Cardiac fibroblast (primary cell): Measurements from ENCODE around the gene CD40LG.

ENCODE experiments used
- DNase-seq, 2 donors: peaks; one replicate each; pipeline versions ENCODE4 v3.0.0 to v3.0.0-alpha.2; 2010; ENCODE audit warnings: low read depth in 2 of 2
- H3K4me3 ChIP-seq, 2 donors: replicated peaks in 1 of 2; 1 replicate in 1 of 2; 2 replicates in 1 of 2; pipeline ENCODE4 v1.5.1; 2011; ENCODE audit warnings: low read depth in 2 of 2, low read length in 2 of 2, mild to moderate bottlenecking in 2 of 2, moderate library complexity in 1 of 2
- CTCF ChIP-seq: IDR thresholded peaks from one replicate; pipeline ENCODE4 v1.5.1; 2011; ENCODE audit warnings: low read depth, mild to moderate bottlenecking, low read length, inconsistent platforms

CD40LG gene

DNA sequence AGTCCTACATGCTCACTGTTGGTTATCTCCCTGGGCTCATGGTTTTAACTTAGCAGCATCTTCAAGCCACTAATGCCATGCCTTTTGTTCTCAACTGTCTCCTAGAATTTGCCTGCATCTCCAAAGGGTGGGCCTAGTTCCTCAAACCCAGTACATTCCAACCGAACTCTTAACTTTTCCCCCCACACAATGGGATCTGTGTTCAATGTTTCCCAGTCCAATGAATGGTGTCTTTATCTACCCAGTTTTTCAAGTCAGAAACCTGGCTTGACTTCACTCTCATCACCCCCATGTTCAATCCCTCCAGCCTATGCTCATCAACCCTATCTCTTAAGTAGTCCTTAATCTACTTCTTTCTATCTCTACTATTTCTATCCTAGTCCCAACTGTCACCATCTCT lies 12.9 kb downstream of the CD40LG start:
- H3K4me3 ChIP-seq: no peak overlapping the region
- TF ChIP-seq CTCF: no peak
- no peak for DNase-seq

DNA sequence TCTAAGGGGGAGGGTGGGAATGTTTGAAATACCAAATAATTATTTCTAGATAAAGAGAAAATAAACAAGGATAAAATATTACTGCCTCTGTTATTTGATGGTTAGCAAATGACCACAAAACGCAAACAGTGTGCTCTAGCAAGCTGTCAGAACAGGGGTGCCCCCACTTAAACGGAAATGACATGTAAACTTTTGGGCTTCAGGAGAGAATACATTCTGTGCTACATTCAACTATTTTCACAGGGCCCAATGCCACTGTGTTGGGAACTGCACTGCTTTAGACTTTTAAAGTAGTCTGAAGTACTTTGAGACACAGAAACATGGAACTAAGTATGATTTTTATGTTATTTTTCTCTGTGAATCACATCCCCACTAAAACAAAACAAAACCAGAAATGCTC lies 14.1 kb downstream of the CD40LG start:
- DNase-seq: no peak
- TF ChIP-seq CTCF: no peak
- H3K4me3 ChIP-seq: no peak overlapping the region

GRCh38 chrX:136662976-136663375 lies 15.0 kb downstream of the CD40LG start:
- DNase-seq: no peak
- no peak for TF ChIP-seq CTCF
- no peak overlapping the region for H3K4me3 ChIP-seq

- TF ChIP-seq CTCF: no peak
- DNase-seq: no peak
- H3K4me3 ChIP-seq: no peak overlapping the region
Observed at GRCh38 chrX:136665258-136665900, 17.4 kb downstream of the CD40LG start.

GRCh38 chrX:136666088-136666487 lies 18.1 kb downstream of the CD40LG start:
- DNase-seq: no peak
- H3K4me3 ChIP-seq: no peak overlapping the region
- TF ChIP-seq CTCF: no peak

DNA sequence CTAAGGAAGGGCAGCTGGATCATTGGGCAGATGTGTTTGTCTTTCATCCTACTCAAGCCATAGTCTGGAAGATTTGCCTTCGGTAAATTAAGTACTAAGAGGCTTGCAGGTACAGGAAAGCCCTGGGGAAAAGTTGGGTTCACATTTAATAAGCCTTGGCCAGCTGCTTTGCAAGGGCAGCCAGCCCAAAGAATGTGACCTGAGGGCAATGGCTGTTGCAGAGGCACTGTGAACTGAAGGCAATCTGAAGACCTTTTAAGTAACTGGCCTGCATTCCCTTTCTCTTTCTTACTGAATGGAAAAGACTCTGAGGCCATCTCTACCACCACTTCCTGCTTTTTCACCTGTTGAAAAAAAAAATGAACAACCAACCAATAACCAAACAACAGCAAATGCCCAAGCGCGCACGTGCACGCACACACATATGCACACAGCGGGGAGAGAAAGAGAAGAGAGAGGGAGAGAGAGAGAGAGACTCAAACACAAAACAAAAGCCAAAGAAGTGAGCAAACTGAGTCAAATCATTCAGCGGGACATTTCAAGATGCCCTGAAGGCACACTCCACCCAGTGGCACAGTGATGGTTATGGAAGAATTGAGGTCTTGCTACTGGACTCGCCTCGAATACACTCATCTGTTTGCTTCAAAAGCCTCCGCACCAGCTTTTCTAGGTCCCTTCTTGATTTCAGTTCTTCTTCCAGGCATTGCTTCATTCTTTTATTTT lies 19.6 kb downstream of the CD40LG start:
- H3K4me3 ChIP-seq: no peak overlapping the region
- TF ChIP-seq CTCF: no peak
- DNase-seq: no peak
